SK-N-MC (cell line): ENCODE data around the gene FARP2.
"Not testable (repeated sequence)": the region's sequence is repeated elsewhere in the genome, so short reads cannot be mapped to it uniquely, and the experiment has no call there.

Source experiments
- DNase-seq: peaks from one replicate; pipeline ENCODE4 v3.0.0-alpha.2; 2011; ENCODE audit warnings: low read depth, low spot score
- H3K27ac ChIP-seq: fragments of 200-600 bp; sonication (generic); 2 replicates; pipeline ENCODE4 v1.5.1; 2016; ENCODE audit warnings: mixed run types
- H3K36me3 ChIP-seq: fragments of 200-600 bp; sonication (generic); 2 replicates; pipeline ENCODE4 v1.6.1; 2017; ENCODE audit warnings: antibody characterized with exemption, low read length, mixed read lengths; ENCODE audit not compliant: insufficient read depth
- H3K4me3 ChIP-seq: fragments of 200-600 bp; sonication (generic); 2 replicates; pipeline ENCODE4 v1.5.1; 2016
- H3K9ac ChIP-seq: fragments of 200-600 bp; sonication (generic); 2 replicates; pipeline ENCODE4 v1.8.0; 2017; ENCODE audit warnings: mixed run types, mixed read lengths; ENCODE audit not compliant: insufficient read length
- H3K9me3 ChIP-seq: fragments of 200-600 bp; sonication (generic); 2 replicates; pipeline ENCODE4 v1.6.1; 2017; ENCODE audit warnings: low read depth, mild to moderate bottlenecking, antibody characterized with exemption, low read length, moderate library complexity, mixed read lengths
- EZH2 ChIP-seq: fragments of 200-600 bp; sonication (generic); IDR thresholded peaks from one replicate; pipeline ENCODE4 v1.6.1; 2017; ENCODE audit warnings: antibody characterized with exemption
- FOXP2 ChIP-seq: optimal IDR thresholded peaks from 2 replicates; pipeline ENCODE3; 2011; ENCODE audit warnings: mild to moderate bottlenecking, moderate library complexity; ENCODE audit not compliant: insufficient read depth; ENCODE audit errors: extremely low read length, control extremely low read depth
- POLR2AphosphoS5 ChIP-seq: IDR thresholded peaks from 2 replicates; pipeline ENCODE4 v1.6.1; 2012; ENCODE audit warnings: mild to moderate bottlenecking, low read depth, low read length, borderline replicate concordance

The FARP2 gene

DNA sequence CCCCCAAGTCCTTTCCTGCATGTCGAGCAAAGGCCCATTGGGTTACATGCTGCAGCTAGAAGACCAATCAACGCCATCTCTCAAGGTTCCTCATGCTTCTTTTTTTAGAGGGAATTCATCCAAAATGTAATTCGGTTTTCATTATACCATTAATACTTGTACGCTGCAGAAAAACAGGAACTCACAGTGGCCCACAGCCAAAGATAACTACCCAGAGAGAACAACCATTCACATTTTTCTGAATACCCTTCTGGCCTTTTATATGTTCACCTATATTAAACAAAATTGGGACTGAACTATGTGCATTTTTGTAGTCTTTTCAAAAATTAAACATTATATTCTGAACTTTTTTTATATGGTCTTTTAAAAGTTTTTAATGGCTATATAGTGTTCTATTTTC is 25.8 kb downstream of the FARP2 start:
- Histone ChIP-seq H3K9ac (no peak overlapping the region), H3K9me3 (no peaks in the 10 kb centered on the region), H3K4me3 (no peak overlapping the region), H3K27ac (no peak overlapping the region), H3K36me3 (peaks cover 4% of the 10 kb centered on the region; the same call in 1 of the 2 replicates)
- DNase-seq = no peak
- TF ChIP-seq FOXP2 (no peak), EZH2 (no peak), POLR2AphosphoS5 (no peak)

DNA sequence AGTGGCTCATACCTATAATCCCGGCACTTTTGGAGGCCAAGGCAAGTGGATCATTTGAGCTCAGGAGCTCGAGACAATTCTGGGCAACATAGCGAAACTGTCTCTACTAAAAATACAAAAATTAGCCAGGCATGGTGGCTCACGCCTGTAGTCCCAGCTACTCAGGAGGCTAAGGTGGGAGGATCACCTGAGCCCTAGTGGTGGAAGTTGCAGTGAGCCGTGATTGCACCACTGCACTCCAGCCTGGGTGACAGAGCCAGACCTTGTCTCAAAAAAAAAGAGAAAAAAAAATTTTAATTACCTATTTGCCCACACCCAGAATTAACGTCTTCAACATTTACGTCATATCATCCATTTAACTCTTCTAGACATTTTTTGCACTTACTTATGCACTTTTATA is 29.4 kb downstream of the FARP2 start:
- not testable (repeated sequence) for H3K36me3 ChIP-seq, H3K9ac ChIP-seq, H3K27ac ChIP-seq, H3K4me3 ChIP-seq, H3K9me3 ChIP-seq, DNase-seq

DNA sequence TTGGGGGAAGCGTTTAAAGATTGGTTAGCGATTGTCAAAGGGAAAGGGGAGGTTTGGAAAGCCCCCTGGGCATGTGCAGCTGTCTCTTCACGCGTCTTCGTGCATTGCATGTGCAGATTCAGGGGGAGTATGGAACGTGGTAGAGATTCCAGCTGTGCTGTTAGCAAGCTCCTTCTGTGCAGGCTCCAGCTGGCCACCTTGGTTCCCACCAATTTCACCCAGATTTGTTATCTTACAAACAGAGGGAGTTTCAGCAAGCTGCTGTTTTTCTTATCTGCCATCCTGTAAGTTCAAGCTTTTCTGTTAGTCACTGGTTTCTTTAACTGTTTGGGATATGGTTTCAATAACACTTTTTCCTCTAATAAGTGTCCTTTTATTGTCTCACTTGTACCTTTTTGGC is 30.4 kb downstream of the FARP2 start:
- H3K4me3 ChIP-seq = no peak overlapping the region
- no peaks in the 10 kb centered on the region for H3K9me3 ChIP-seq
- TF ChIP-seq EZH2 (no peak), FOXP2 (no peak), POLR2AphosphoS5 (no peak)
- 0 out of 2 replicates have a peak, but pooled peaks cover 4% of the 10 kb centered on the region for H3K36me3 ChIP-seq
- no peak for DNase-seq
- no peak overlapping the region for H3K27ac ChIP-seq
- H3K9ac ChIP-seq = no peak overlapping the region

DNA sequence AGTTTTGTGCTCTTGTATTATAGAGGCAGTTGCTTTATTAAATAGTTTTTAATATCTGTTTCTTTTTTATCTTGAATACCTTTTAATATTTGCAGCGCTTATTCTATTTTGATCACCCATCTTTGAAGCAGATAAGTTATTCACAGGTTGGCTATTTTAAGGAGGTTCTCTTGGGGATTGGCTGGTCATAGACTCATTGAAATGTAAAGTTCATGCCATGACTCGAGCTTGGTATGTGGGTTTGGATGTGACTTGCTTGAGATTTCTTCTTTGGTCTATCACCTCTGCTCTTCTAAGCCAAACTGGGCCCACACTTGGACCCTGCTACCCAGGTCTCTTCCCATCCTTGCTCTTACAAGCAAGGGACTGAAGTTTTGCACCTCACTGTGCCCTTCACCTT is 33.6 kb downstream of the FARP2 start:
- Histone ChIP-seq H3K9ac (no peak overlapping the region), H3K9me3 (no peaks in the 10 kb centered on the region), H3K36me3 (no peaks in the 10 kb centered on the region), H3K4me3 (no peak overlapping the region), H3K27ac (no peak overlapping the region)
- DNase-seq = no peak
- TF ChIP-seq FOXP2 (no peak), POLR2AphosphoS5 (no peak), EZH2 (no peak)

DNA sequence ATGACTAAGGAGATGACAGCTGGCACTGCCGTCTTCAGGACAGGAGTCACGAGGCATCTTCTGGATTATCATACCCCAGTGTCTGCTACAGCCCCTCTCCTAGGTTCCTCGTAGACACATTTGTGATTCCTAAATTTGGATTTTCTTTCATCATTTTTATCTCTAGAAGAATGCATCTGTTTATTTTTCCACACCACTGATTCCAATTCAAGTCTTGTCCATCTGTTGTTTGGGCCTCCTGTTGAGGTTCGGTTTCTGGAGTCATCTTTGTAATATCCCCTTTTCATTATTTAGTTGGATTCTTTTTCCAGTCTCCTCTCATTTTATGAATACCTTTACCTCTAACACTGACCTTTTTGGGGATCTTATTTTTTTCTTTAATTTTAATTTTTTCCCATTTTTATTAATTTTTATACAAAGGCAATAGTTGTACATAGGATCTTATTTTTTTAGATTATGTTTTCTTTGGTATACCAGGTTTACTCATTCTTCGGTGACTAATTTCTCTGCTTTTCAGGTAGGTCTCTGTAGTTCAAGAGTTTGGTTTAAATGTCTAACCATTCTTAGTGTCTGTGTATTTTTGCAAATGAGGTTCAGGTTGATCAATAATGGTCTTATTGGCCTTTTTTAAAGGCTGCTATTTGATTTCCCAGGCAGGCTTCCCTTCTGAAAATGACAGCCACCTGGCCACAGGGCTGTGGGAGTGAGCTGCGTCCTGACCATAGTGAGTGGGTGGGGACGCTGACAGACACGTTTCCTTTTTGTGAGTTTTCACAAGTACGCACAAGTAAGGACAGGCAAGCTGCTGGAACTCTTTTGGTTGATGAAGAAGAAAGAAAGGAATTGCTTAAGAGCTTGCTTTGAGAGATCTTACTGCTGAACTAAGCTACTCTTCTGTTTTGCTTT is 34.5 kb downstream of the FARP2 start:
- no peak overlapping the region for H3K4me3 ChIP-seq
- no peaks in the 10 kb centered on the region for H3K36me3 ChIP-seq
- no peak overlapping the region for H3K9ac ChIP-seq
- TF ChIP-seq FOXP2 (no peak), EZH2 (no peak), POLR2AphosphoS5 (no peak)
- no peak for DNase-seq
- H3K9me3 ChIP-seq = no peaks in the 10 kb centered on the region
- no peak overlapping the region for H3K27ac ChIP-seq

DNA sequence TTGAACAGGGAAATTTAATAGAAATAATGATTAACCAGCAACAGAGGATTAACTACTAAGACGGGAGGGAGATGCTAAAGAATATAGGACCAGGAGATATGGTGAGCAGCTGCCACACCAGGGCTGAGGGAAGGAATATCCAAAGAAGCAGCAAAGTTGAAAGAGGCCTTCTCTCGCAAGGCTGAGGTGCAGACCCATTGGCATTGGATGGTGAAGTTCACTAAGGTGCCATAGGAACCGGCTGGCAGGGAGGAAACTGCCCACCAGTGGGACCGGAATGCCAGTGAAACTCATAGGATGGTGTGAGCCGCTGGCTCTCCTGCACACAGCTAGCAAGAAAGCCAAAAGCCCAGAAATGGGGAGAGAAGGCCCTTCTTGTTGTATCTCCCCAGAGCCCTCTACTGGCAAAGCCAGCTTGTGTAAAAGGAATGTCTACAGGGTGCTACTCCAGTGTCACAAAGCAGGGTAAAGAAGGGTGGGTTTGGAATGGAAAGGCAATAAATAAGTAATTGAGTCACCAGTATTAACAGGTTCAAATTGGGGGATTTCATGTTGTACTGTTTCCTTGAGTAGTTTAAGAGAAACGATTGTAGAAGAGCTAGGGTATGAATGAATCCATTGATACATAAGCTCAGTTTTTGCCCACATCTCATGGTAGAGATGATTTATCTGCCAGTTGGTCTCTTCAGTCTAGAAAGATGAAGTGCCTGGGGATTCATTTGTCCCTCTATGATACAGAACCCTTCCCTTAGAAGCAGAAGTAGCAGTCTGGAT is 36.0 kb downstream of the FARP2 start:
- no peak overlapping the region for H3K9ac ChIP-seq
- H3K9me3 ChIP-seq = no peaks in the 10 kb centered on the region
- TF ChIP-seq POLR2AphosphoS5 (no peak), EZH2 (no peak)
- H3K36me3 ChIP-seq = no peaks in the 10 kb centered on the region
- H3K27ac ChIP-seq = no peak overlapping the region
- no peak for DNase-seq
- H3K4me3 ChIP-seq = no peak overlapping the region

DNA sequence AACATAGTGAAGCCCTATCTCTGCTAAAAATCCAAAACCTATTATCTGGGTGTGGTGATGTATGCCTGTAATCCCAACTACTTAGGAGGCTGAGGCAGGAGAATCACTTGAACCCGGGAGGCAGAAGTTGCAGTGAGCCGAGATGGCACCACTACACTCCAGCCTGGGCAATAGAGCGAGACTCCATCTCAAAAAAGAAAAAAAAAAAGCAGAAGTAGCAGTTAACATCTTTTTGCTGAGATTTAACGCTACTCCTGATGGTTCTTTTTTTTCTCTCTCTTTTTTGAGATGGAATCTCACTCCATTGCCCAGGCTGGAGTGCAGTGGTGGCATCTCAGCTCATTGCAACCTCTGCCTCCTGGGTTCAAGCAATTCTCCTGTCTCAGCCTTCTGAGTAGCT is 36.7 kb downstream of the FARP2 start:
- H3K9me3 ChIP-seq, DNase-seq, H3K4me3 ChIP-seq, H3K36me3 ChIP-seq, H3K9ac ChIP-seq, H3K27ac ChIP-seq: not testable (repeated sequence)

DNA sequence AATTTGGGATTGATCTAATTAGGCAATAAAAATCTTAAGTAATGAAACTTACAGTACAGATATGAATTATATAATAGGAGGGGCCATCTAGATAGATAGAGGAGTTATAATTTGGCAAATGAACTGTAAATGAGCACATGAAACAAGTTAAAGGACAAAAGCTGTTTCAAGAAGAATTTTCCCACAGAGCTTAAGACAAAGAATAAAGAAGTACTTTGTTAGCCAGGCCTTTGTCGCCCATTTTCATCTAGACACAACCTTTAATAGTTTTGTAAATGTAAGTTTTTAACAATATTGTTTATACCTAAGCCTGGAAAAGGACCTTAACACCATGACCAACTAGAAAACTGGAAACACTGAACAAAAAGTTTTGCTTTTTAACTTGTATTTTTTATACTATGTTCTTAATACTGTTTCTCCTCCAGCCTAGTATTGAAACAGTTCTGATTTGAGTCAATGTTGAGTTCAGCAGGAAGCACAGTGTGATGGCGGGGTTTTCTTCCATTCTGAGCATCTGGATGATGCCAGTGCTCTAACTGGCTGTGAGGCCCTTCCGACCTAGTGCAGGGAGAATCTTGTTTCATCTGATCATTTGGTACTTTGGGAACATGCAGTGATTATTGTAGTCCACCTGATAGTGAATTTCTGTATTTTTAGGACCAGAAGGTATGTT is 37.6 kb downstream of the FARP2 start:
- DNase-seq = no peak
- H3K4me3 ChIP-seq = no peak overlapping the region
- H3K9ac ChIP-seq = no peak overlapping the region
- no peak for TF ChIP-seq FOXP2
- TF ChIP-seq POLR2AphosphoS5 = no peak
- no peak for TF ChIP-seq EZH2
- H3K27ac ChIP-seq = no peak overlapping the region
- H3K9me3 ChIP-seq = no peaks in the 10 kb centered on the region
- no peaks in the 10 kb centered on the region for H3K36me3 ChIP-seq

DNA sequence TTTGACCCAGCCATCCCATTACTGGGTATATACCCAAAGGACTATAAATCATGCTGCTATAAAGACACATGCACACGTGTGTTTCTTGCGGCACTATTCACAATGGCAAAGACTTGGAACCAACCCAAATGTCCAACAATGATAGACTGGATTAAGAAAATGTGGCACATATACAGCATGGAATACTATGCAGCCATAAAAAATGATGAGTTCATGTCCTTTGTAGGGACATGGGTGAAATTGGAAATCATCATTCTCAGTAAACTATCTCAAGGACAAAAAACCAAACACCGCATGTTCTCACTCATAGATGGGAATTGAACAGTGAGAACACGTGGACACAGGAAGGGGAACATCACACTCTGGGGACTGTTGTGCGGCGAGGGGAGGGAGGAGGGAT is 40.7 kb downstream of the FARP2 start:
- H3K36me3 ChIP-seq, DNase-seq, H3K9me3 ChIP-seq, H3K9ac ChIP-seq, H3K4me3 ChIP-seq, H3K27ac ChIP-seq: not testable (repeated sequence)
